ENCODE data around the gene NME3. TPM values are rescaled to one million over a fixed set of nuclear protein-coding genes. Genes with fewer than 3 reads are reported as not detected.

The NME3 gene
- total RNA-seq, 1 donor from 2014 or later, result 33.0 TPM

- DNase-seq (ENCODE audit: low spot score), result no peak
These were observed 43.4 kb downstream of the NME3 start for GRCh38 chr16:1727651-1728624.

- DNase-seq (ENCODE audit: low spot score), result no peak
These were observed 44.5 kb downstream of the NME3 start for GRCh38 chr16:1726661-1727502.

GRCh38 chr16:1724491-1724890, 46.9 kb downstream of the NME3 start:
- no peak for DNase-seq (ENCODE audit: low spot score)

- DNase-seq (ENCODE audit: low spot score), result peak; percentile 24
These were observed 47.7 kb downstream of the NME3 start for GRCh38 chr16:1723450-1724147.

- no peak for DNase-seq (ENCODE audit: low spot score)
These were observed 50.0 kb downstream of the NME3 start for GRCh38 chr16:1721372-1721771.

Other genes with a start within 250 kb of the NME3 start
- 6.7 TPM for gene TMEM204, start 237.9 kb downstream of the NME3 start, total RNA-seq (ENCODE audit: insufficient read depth, low replicate concordance)
- gene IFT140, start 159.5 kb downstream of the NME3 start, total RNA-seq (ENCODE audit: insufficient read depth, low replicate concordance), result 17.1 TPM
- gene CRAMP1, start 159.2 kb downstream of the NME3 start, total RNA-seq (ENCODE audit: insufficient read depth, low replicate concordance), result 6.0 TPM
- 37.8 TPM for gene JPT2, start 93.3 kb downstream of the NME3 start, total RNA-seq (ENCODE audit: insufficient read depth, low replicate concordance)
- gene MAPK8IP3, start 65.3 kb downstream of the NME3 start, total RNA-seq (ENCODE audit: insufficient read depth, low replicate concordance), result 60.2 TPM
- 7.2 TPM for gene EME2, start 1.3 kb upstream of the NME3 start, total RNA-seq (ENCODE audit: insufficient read depth, low replicate concordance)
- gene MRPS34, start 1.6 kb upstream of the NME3 start, total RNA-seq (ENCODE audit: insufficient read depth, low replicate concordance), result 26.5 TPM
- gene SPSB3, start 11.0 kb upstream of the NME3 start, total RNA-seq (ENCODE audit: insufficient read depth, low replicate concordance), result 37.6 TPM
- 73.7 TPM for gene NUBP2, start 11.4 kb upstream of the NME3 start, total RNA-seq (ENCODE audit: insufficient read depth, low replicate concordance)
- 0.96 TPM for gene IGFALS, start 22.2 kb upstream of the NME3 start, total RNA-seq (ENCODE audit: insufficient read depth, low replicate concordance)
- gene HAGH, start 55.3 kb upstream of the NME3 start, total RNA-seq (ENCODE audit: insufficient read depth, low replicate concordance), result 34.4 TPM
- 36.1 TPM for gene FAHD1, start 55.7 kb upstream of the NME3 start, total RNA-seq (ENCODE audit: insufficient read depth, low replicate concordance)
- not detected for gene MEIOB, start 100.6 kb upstream of the NME3 start, total RNA-seq (ENCODE audit: insufficient read depth, low replicate concordance)
- not detected for gene HS3ST6, start 146.9 kb upstream of the NME3 start, total RNA-seq (ENCODE audit: insufficient read depth, low replicate concordance)
- 2.2 TPM for gene MSRB1, start 171.7 kb upstream of the NME3 start, total RNA-seq (ENCODE audit: insufficient read depth, low replicate concordance)
- not detected for gene RPL3L, start 183.1 kb upstream of the NME3 start, total RNA-seq (ENCODE audit: insufficient read depth, low replicate concordance)
- gene NDUFB10, start 188.0 kb upstream of the NME3 start, total RNA-seq (ENCODE audit: insufficient read depth, low replicate concordance), result 111 TPM
- gene RPS2, start 193.3 kb upstream of the NME3 start, total RNA-seq (ENCODE audit: insufficient read depth, low replicate concordance), result 1,669 TPM
- not detected for gene RNF151, start 195.3 kb upstream of the NME3 start, total RNA-seq (ENCODE audit: insufficient read depth, low replicate concordance)
- 10.4 TPM for gene TBL3, start 200.5 kb upstream of the NME3 start, total RNA-seq (ENCODE audit: insufficient read depth, low replicate concordance)
- not detected for gene NOXO1, start 209.9 kb upstream of the NME3 start, total RNA-seq (ENCODE audit: insufficient read depth, low replicate concordance)
- 12.0 TPM for gene GFER, start 212.7 kb upstream of the NME3 start, total RNA-seq (ENCODE audit: insufficient read depth, low replicate concordance)
- gene SYNGR3, start 218.4 kb upstream of the NME3 start, total RNA-seq (ENCODE audit: insufficient read depth, low replicate concordance), result 2.4 TPM
- 4.8 TPM for gene ZNF598, start 238.3 kb upstream of the NME3 start, total RNA-seq (ENCODE audit: insufficient read depth, low replicate concordance)
- gene NPW, start 248.2 kb upstream of the NME3 start, total RNA-seq (ENCODE audit: insufficient read depth, low replicate concordance), result not detected

Measured in umbilical cord (tissue), 2 donors.